PC-9 (cell line): ENCODE measurements around the gene GRM7.

ENCODE experiments used
- CTCF ChIP-seq: fragments of 200-600 bp; sonication (generic); conservative IDR thresholded peaks from 2 replicates; pipeline ENCODE4 v1.6.1; 2017; ENCODE audit warnings: mixed run types, antibody characterized with exemption, mild to moderate bottlenecking, moderate library complexity
- EZH2 ChIP-seq: fragments of 200-600 bp; sonication (generic); IDR thresholded peaks from 2 replicates; pipeline ENCODE4 v1.8.0; 2017; ENCODE audit warnings: antibody characterized with exemption, low read depth

GRCh38 chr3:6994081-6994668, 133.3 kb downstream of the GRM7 start:
- TF ChIP-seq CTCF (peak; percentile 49; the same call in 1 of the 2 replicates), EZH2 (no peak)
